ENCODE data around the gene TLR10.

Gene TLR10

GRCh38 chr4:38762560-38762959, 20.2 kb downstream of the TLR10 start:
- peaks cover 0 to 5% (median 3%) of the 10 kb centered on the region in 4 donors for H3K4me1 ChIP-seq
- TF ChIP-seq CTCF (IDR thresholded peaks at IDR 0.05), result no peak
- H3K4me3 ChIP-seq, result no peak overlapping the region
- DNase-seq, result no peak
- H3K27ac ChIP-seq, result no peak overlapping the region
- no peaks in the 10 kb centered on the region for H3K9me3 ChIP-seq
- intact Hi-C loops (cut with DNase I; ENCODE audit: low total_unique reads), result loop anchor here (10.0 kb wide), 1 partner anchor 372 kb away; no protein-coding TSS in a partner anchor
- no peaks in the 10 kb centered on the region for H3K36me3 ChIP-seq
- H3K27me3 ChIP-seq, result no peaks in the 10 kb centered on the region

GRCh38 chr4:38759790-38760122, 23.0 kb downstream of the TLR10 start:
- no peaks in the 10 kb centered on the region for H3K27me3 ChIP-seq
- no peak overlapping the region for H3K4me3 ChIP-seq
- H3K27ac ChIP-seq, result no peak overlapping the region
- H3K36me3 ChIP-seq, result no peaks in the 10 kb centered on the region
- no peak for TF ChIP-seq CTCF (IDR thresholded peaks at IDR 0.05)
- peaks cover 0 to 5% (median 3%) of the 10 kb centered on the region in 4 donors for H3K4me1 ChIP-seq
- intact Hi-C loops (cut with DNase I; ENCODE audit: low total_unique reads), result loop anchor here (10.0 kb wide), 1 partner anchor 375 kb away; no protein-coding TSS in a partner anchor
- DNase-seq, result no peak
- H3K9me3 ChIP-seq, result no peaks in the 10 kb centered on the region

- DNase-seq, result peak; percentile 45 to 70
- no peaks in the 10 kb centered on the region for H3K27me3 ChIP-seq
- peaks cover 0 to 5% (median 3%) of the 10 kb centered on the region in 4 donors for H3K4me1 ChIP-seq
- no peak overlapping the region for H3K4me3 ChIP-seq
- H3K27ac ChIP-seq, result no peak overlapping the region
- no peaks in the 10 kb centered on the region for H3K36me3 ChIP-seq
- intact Hi-C loops (cut with DNase I; ENCODE audit: low total_unique reads), result no loop called here
- H3K9me3 ChIP-seq, result no peaks in the 10 kb centered on the region
- peak; percentile 62 to 71 for TF ChIP-seq CTCF (IDR thresholded peaks at IDR 0.05)
These were observed 23.5 kb downstream of the TLR10 start for GRCh38 chr4:38759113-38759789.

- Histone ChIP-seq H3K27me3 (no peaks in the 10 kb centered on the region), H3K4me3 (no peak overlapping the region), H3K36me3 (no peaks in the 10 kb centered on the region), H3K27ac (no peak overlapping the region), H3K4me1 (peaks cover 0 to 10% (median 6%) of the 10 kb centered on the region in 4 donors), H3K9me3 (no peaks in the 10 kb centered on the region)
- no peak for TF ChIP-seq CTCF (IDR thresholded peaks at IDR 0.05)
- intact Hi-C loops (cut with DNase I; ENCODE audit: low total_unique reads), result no loop called here
- DNase-seq, result no peak
These were observed 24.7 kb downstream of the TLR10 start for GRCh38 chr4:38757945-38758600.

- Histone ChIP-seq H3K27ac (peak overlapping the region; percentile 59 to 76), H3K36me3 (no peaks in the 10 kb centered on the region), H3K27me3 (no peaks in the 10 kb centered on the region), H3K4me1 (peaks cover 0 to 22% (median 11%) of the 10 kb centered on the region in 4 donors), H3K4me3 (peak overlapping the region in 1 of 2 donors; percentile 9), H3K9me3 (no peaks in the 10 kb centered on the region)
- peak; percentile 84 to 94 for DNase-seq
- intact Hi-C loops (cut with DNase I; ENCODE audit: low total_unique reads), result no loop called here
- TF ChIP-seq CTCF (IDR thresholded peaks at IDR 0.05), result no peak
These were observed 29.6 kb downstream of the TLR10 start for GRCh38 chr4:38752941-38753806.

All from tibial artery (tissue), 4 donors.